ENCODE results near the gene IL4I1.

GRCh38 chr19:49904136-49904535 is 7.4 kb upstream of the IL4I1 start:
- TF ChIP-seq POLR2A (IDR thresholded peaks at IDR 0.05; ENCODE audit: low read depth, low read length) = no peak
- TF ChIP-seq POLR2AphosphoS5 (IDR thresholded peaks at IDR 0.05; ENCODE audit: low read depth, low read length) = no peak
- no peak for TF ChIP-seq PAX5 (IDR thresholded peaks at IDR 0.05; ENCODE audit: insufficient read depth, low read length, severe bottlenecking)
- no peak for TF ChIP-seq TAF1 (IDR thresholded peaks at IDR 0.05; ENCODE audit: low read depth, low read length)
- TF ChIP-seq POU2F2 (IDR thresholded peaks at IDR 0.05; ENCODE audit: low read depth, low read length) = no peak
